Hepatic stellate cell (primary cell): ENCODE measurements around the gene PODXL2.
"Not testable (repeated sequence)": the region's sequence is repeated elsewhere in the genome, so short reads cannot be mapped to it uniquely, and the experiment has no call there.

Experiments used
- DNase-seq: peaks from one replicate; pipeline ENCODE4 v3.0.0; 2011; ENCODE audit warnings: low spot score

The PODXL2 gene

GRCh38 chr3:127690106-127690505 lies 61.1 kb downstream of the PODXL2 start:
- peak; percentile 83 for DNase-seq

- peak; percentile 55 for DNase-seq
Measured at GRCh38 chr3:127690823-127691452, 62.0 kb downstream of the PODXL2 start.

GRCh38 chr3:127691489-127691888 lies 62.5 kb downstream of the PODXL2 start:
- no peak for DNase-seq

GRCh38 chr3:127691974-127692373 lies 63.0 kb downstream of the PODXL2 start:
- DNase-seq, result no peak

- DNase-seq, result no peak
Measured at GRCh38 chr3:127692501-127693335, 63.7 kb downstream of the PODXL2 start.

GRCh38 chr3:127693336-127693843 lies 64.4 kb downstream of the PODXL2 start:
- DNase-seq, result no peak

- no peak for DNase-seq
Measured at GRCh38 chr3:127694467-127695215, 65.7 kb downstream of the PODXL2 start.

- DNase-seq, result peak; percentile 74
Measured at GRCh38 chr3:127697551-127698240, 68.7 kb downstream of the PODXL2 start.

GRCh38 chr3:127698286-127698685 lies 69.3 kb downstream of the PODXL2 start:
- DNase-seq, result no peak

- no peak for DNase-seq
Measured at GRCh38 chr3:127698691-127699415, 69.9 kb downstream of the PODXL2 start.

- no peak for DNase-seq
Measured at GRCh38 chr3:127699416-127700300, 70.7 kb downstream of the PODXL2 start.

- no peak for DNase-seq
Measured at GRCh38 chr3:127700406-127700805, 71.4 kb downstream of the PODXL2 start.

- no peak for DNase-seq
Measured at GRCh38 chr3:127701280-127701911, 72.4 kb downstream of the PODXL2 start.

- DNase-seq, result no peak
Measured at GRCh38 chr3:127702151-127702578, 73.2 kb downstream of the PODXL2 start.

- not testable (repeated sequence) for DNase-seq
Measured at GRCh38 chr3:127704840-127705239, 75.9 kb downstream of the PODXL2 start.

GRCh38 chr3:127706312-127706711 lies 77.3 kb downstream of the PODXL2 start:
- DNase-seq, result no peak

GRCh38 chr3:127706785-127707351 lies 77.9 kb downstream of the PODXL2 start:
- no peak for DNase-seq

- DNase-seq, result no peak
Measured at GRCh38 chr3:127707851-127708411, 78.9 kb downstream of the PODXL2 start.

- DNase-seq, result no peak
Measured at GRCh38 chr3:127708837-127709236, 79.9 kb downstream of the PODXL2 start.
